HG03108 (cell line): ENCODE measurements around the gene PPARA.

Source experiments
- ATAC-seq: cut with Tn5 transposase; IDR thresholded peaks from one replicate; pipeline ENCODE4 v1.9.1; 2021; ENCODE audit warnings: moderate library complexity; ENCODE audit not compliant: unreplicated experiment

The PPARA gene

DNA sequence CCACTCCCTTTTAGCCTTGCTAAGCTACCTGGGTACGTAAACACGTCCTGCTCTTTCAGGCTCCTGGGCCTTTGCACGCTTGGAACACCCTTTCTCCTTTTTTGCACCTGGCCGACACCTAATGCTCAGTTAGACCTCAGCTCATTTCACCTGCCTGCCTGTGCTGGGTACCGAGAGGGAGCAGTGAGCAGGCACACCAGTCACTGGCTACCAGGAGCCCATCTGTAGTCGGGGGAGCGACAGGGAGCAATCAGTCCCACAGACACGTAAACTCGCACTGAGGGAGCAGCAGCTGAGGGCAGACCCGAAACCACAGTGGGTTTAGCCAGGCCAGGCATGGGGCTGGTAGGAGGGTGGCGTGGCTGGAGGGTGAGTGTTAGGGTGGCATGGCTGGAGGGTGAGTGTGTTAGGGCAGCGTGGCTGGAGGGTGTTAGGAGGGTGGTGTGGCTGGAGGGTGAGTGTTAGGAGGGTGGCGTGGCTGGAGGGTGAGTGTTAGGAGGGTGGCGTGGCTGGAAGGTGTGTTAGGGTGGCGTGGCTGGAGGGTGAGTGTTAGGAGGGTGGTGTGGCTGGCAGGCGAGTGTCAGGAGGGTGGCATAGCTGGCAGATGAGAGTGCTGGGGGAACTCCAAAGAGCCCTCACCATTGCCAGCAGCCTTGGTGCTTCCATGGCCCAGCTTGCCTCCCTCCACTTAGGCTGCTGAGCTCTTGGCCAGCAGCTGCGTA lies 140.0 kb downstream of the PPARA start:
- ATAC-seq, result no peak

DNA sequence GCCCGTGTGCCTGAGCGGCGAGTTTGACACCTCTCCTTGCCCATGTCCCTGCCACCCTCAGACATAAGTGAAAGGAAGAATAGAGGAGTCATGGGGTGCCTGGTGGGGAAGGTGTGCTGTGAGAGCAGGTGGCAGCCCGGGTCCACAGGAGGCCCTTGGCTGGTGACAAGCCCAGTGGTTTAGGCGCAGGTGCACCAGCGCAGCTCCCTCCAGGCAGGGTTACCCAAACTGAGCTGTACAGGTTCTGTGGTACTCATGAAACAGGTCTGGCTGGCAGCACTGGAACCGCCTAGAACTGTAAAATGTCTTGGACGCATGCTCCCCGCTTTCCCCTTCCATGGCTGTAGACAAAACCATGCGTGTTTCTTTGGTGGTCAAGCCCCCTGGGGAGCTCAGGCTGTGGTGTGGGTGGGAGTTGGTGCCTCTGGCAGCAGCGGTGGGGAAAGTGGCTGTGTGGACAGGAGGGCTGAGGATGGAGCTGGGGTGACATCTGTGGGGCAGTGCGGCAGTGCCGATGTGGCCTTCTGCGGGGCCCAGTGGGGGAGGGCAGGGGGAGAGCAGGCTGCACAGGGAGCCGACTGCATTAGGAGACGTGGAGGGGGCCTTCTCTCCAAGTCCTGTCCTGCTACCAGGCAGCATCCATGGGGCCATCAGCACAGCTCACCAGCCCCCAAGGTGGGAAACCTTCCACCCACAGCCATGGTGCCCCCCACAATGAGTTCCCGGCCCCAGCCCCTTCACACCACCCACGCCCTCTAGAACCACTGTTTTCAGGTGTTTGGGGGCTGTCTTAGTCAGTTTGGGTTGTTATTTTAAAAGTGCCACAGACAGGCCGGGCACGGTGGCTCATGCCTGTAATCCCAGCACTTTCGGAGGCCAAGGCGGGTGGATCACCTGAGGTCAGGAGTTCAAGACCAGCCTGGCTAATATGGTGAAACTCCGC lies 140.8 kb downstream of the PPARA start:
- no peak for ATAC-seq

DNA sequence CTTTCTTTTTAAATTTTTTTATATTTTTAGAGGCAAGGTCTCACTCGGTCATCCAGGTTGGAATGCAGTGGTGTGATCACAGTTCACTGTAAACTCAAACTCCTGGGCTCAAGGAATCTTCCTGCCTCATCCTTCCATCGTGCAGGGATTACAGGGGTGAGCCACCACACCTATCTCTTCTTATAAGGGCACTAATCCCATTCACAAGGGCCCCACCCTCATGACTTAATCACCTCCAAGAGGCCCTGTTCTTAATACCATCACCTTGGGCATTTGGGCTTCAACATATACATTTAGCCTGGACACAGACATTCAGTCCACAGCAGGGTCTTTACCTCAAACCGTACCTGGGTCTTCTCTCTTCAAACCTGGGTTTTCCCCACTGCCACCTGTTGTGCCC lies 141.8 kb downstream of the PPARA start:
- no peak for ATAC-seq

DNA sequence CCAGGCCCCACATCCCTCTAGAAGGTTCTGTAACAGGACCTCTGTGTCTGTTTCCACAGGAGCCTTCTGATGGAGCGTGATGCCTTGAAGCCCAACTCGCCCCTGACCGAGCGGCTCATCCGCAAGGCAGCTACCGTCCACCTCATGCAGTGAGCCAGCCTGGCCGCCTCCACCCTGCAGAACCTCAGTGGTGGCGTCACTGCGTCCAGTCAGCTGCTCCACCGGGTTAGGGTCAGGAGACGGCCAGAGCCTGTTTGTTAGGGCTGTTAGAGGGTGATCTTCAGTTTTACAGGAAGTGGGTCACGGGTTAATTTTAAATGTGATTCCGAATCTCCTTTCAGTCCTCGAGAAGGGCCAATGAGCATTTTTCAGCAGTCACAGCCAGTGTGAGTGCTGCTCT lies 142.4 kb downstream of the PPARA start:
- ATAC-seq, result no peak
